Measurements from ENCODE around the gene TNXB. TPM values are rescaled to one million over a fixed set of nuclear protein-coding genes. Genes with fewer than 3 reads are reported as not detected.
A peak's percentile ranks its signal among the peaks of the same experiment; 100 is the strongest.

Gene TNXB
- total and polyA plus RNA-seq, 2 experiments from 2014 or later = 2.0 to 6.0 TPM

- no peak for TF ChIP-seq ZNF462 (CRISPR knock-in tag; IDR thresholded peaks at IDR 0.05)
- TF ChIP-seq STAT1 (IDR thresholded peaks at IDR 0.05; ENCODE audit: unreplicated experiment) = no peak
- no peak for TF ChIP-seq ZNF114 (CRISPR knock-in tag; IDR thresholded peaks at IDR 0.05)
Measured at GRCh38 chr6:32128751-32129296, 19.7 kb upstream of the TNXB start (continued).

- peak; percentile 99 for DNase-seq (ENCODE audit: low spot score)
- Histone ChIP-seq H3K4me2 (peak within 1 kb of the TSS; percentile 96), H2AFZ (peak within 1 kb of the TSS; percentile 54; the same call in 1 of the 2 replicates), H3F3A (replicated peaks; ENCODE audit: low read depth) (peaks cover 10% of the 10 kb centered on the region; the same call in 1 of the 2 replicates), H3K4me1 (ENCODE audit: insufficient read depth) (peaks cover 22% of the 10 kb centered on the region), H3K9me2 (ENCODE audit: insufficient read depth) (no peaks in the 10 kb centered on the region), H3K27me3 (ENCODE audit: insufficient read depth) (no peaks in the 10 kb centered on the region), H4K20me1 (replicated peaks; ENCODE audit: insufficient read depth) (0 out of 2 replicates have a peak, but pooled peaks cover 5% of the 10 kb centered on the region), H3K27ac (ENCODE audit: low read depth) (peak within 1 kb of the TSS; percentile 94), H3K36me3 (ENCODE audit: insufficient read depth) (0 out of 2 replicates have a peak, but pooled peaks cover 5% of the 10 kb centered on the region), H3K79me2 (replicated peaks; ENCODE audit: insufficient read depth) (peaks cover 20% of the 10 kb centered on the region), H3K4me3 (peak within 1 kb of the TSS; percentile 96)
- TF ChIP-seq ETS1 (IDR thresholded peaks at IDR 0.05) (peak; percentile 25), POLR2AphosphoS5 (IDR thresholded peaks at IDR 0.05; ENCODE audit: low read depth) (peak; percentile 69), JUNB (IDR thresholded peaks at IDR 0.05; ENCODE audit: unreplicated experiment) (no peak), CREB1 (CRISPR knock-in tag; IDR thresholded peaks at IDR 0.05; ENCODE audit: low read depth) (peak; percentile 75)
- H3K36me3 Mint-ChIP-seq (ENCODE audit: low read depth) = peaks cover 26% of the 10 kb centered on the region
- no peaks in the 10 kb centered on the region for H3K9me3 Mint-ChIP-seq
- H3K4me3 Mint-ChIP-seq = peak within 1 kb of the TSS; percentile 100
- H3K27me3 Mint-ChIP-seq (ENCODE audit: insufficient read depth, low read depth, poor library complexity) = peaks cover 16% of the 10 kb centered on the region
- peak within 1 kb of the TSS; percentile 99 for H3K27ac Mint-ChIP-seq
- peak; percentile 89 for ATAC-seq
- H3K4me1 Mint-ChIP-seq = peaks cover 23% of the 10 kb centered on the region
Measured at GRCh38 chr6:32127717-32128592, 18.8 kb upstream of the TNXB start, which contains the start of gene ATF6B. ATF6B (minus strand) TSS chr6:32128246; CDS start chr6:32128207, 39 bp downstream.
